Inflammatory macrophage (primary cell): ENCODE measurements around the gene APOC1.
"Not testable (repeated sequence)": the region's sequence is repeated elsewhere in the genome, so short reads cannot be mapped to it uniquely, and the experiment has no call there.

ENCODE experiments used
- DNase-seq, 2 donors: peaks; one replicate each; pipeline ENCODE4 v3.0.0-alpha.2; 2020 to 2022
- total RNA-seq, 18 experiments: gene quantifications; one replicate each; lab custom pipeline; 2026; ENCODE audit warnings: mixed read lengths in 6 of 18, inconsistent platforms in 2 of 18; lab: John Stamatoyannopoulos, UW

Gene APOC1
- 90.2 to 1,250 (median 202) reads per million in 18 experiments for total RNA-seq

- peak; percentile 83 to 86 for DNase-seq
Measured at GRCh38 chr19:44914433-44915206, at the start of gene APOC1. TSS of gene APOC1 (plus strand) at chr19:44914608. CDS start at chr19:44914892, 284 bp downstream.

- no peak for DNase-seq
Measured at GRCh38 chr19:44865196-44865767, 49.1 kb upstream of the APOC1 start.

GRCh38 chr19:44866664-44867063 lies 47.7 kb upstream of the APOC1 start:
- no peak for DNase-seq

- DNase-seq: no peak
Measured at GRCh38 chr19:44867578-44867977, 46.8 kb upstream of the APOC1 start.

- DNase-seq: peak; percentile 77 to 82
Measured at GRCh38 chr19:44869733-44870470, 44.5 kb upstream of the APOC1 start.

- no peak for DNase-seq
Measured at GRCh38 chr19:44871809-44872208, 42.6 kb upstream of the APOC1 start.

- DNase-seq: no peak
Measured at GRCh38 chr19:44872661-44873060, 41.7 kb upstream of the APOC1 start.

- no peak for DNase-seq
Measured at GRCh38 chr19:44874317-44874716, 40.1 kb upstream of the APOC1 start.

- DNase-seq: no peak
Measured at GRCh38 chr19:44875666-44876451, 38.5 kb upstream of the APOC1 start.

- no peak for DNase-seq
Measured at GRCh38 chr19:44876930-44877535, 37.4 kb upstream of the APOC1 start.

GRCh38 chr19:44878120-44878865 lies 36.1 kb upstream of the APOC1 start:
- DNase-seq: no peak

GRCh38 chr19:44879309-44880065 lies 34.9 kb upstream of the APOC1 start:
- no peak for DNase-seq

- no peak for DNase-seq
Measured at GRCh38 chr19:44882063-44882462, 32.3 kb upstream of the APOC1 start.

- not testable (repeated sequence) for DNase-seq
Measured at GRCh38 chr19:44882619-44883397, 31.6 kb upstream of the APOC1 start.

GRCh38 chr19:44883922-44884321 lies 30.5 kb upstream of the APOC1 start:
- no peak for DNase-seq

GRCh38 chr19:44884566-44884965 lies 29.8 kb upstream of the APOC1 start:
- DNase-seq: no peak

- DNase-seq: no peak
Measured at GRCh38 chr19:44886141-44886540, 28.3 kb upstream of the APOC1 start.

- DNase-seq: no peak
Measured at GRCh38 chr19:44887648-44888047, 26.8 kb upstream of the APOC1 start.

GRCh38 chr19:44888335-44888734 lies 26.1 kb upstream of the APOC1 start:
- not testable (repeated sequence) for DNase-seq

GRCh38 chr19:44889830-44890365 lies 24.5 kb upstream of the APOC1 start:
- DNase-seq: no peak
